GM12878 (cell line): ENCODE data around the gene SYNPO. TPM values are rescaled to one million over a fixed set of nuclear protein-coding genes. Genes with fewer than 3 reads are reported as not detected.
A peak's percentile ranks its signal among the peaks of the same experiment; 100 is the strongest.

Experiments used
- ATAC-seq: fragments of 200-7000 bp; cut with Tn5 transposase; 3 replicates; pipeline ENCODE4 v1.9.1; 2020; ENCODE audit warnings: mild to moderate bottlenecking, moderate library complexity
- BruUV-seq: library from RNA; stranded (reverse); fragments of 400-500 nt; replicated peaks from 2 replicates; lab custom pipeline; 2021; lab: Mats Ljungman, UMichigan
- CTCF ChIA-PET: fragments of 300-600 bp; sonication (Branson Sonifier 250); formaldehyde crosslinking; extraction: SDS; loops from one replicate; lab custom pipeline; 2021; ENCODE audit warnings: inconsistent platforms; lab: Yijun Ruan, JAX
- POLR2A ChIA-PET: fragments of 350-600 bp; formaldehyde crosslinking; extraction: SDS; loops from one replicate; lab custom pipeline; 2021; ENCODE audit warnings: inconsistent platforms; lab: Charles Lee
- RAD21 ChIA-PET: fragments of 300-600 bp; sonication (Branson Sonifier 250); formaldehyde crosslinking; loops from one replicate; lab custom pipeline; 2023; ENCODE audit warnings: antibody characterized with exemption; ENCODE audit not compliant: unreplicated experiment; lab: Charles Lee
- SMC1A ChIA-PET: fragments of 300-600 bp; sonication (Branson Sonifier 250); formaldehyde crosslinking; loops from one replicate; lab custom pipeline; 2023; ENCODE audit not compliant: unreplicated experiment, uncharacterized antibody; lab: Charles Lee
- DNase-seq: peaks from one replicate; pipeline ENCODE4 v3.0.0-alpha.2; 2011; ENCODE audit warnings: low read depth, low spot score
- FAIRE-seq: peaks from 3 replicates; lab custom pipeline; 2011; peaks lifted over from hg19 to GRCh38; lab: Jason Lieb, UNC
- H2AFZ ChIP-seq: 2 replicates; pipeline ENCODE4 v1.6.0; 2011; ENCODE audit warnings: low read depth, low read length, control low read depth; ENCODE audit not compliant: control insufficient read depth
- H3K27ac ChIP-seq: 2 replicates; pipeline ENCODE4 v1.5.1; 2011; ENCODE audit warnings: control low read depth; ENCODE audit not compliant: control insufficient read depth, insufficient read depth
- H3K27me3 ChIP-seq, 2 experiments: replicated peaks in 1 of 2; 2 replicates each; pipeline versions ENCODE4 v1.6.0 to v1.6.1; 2011; ENCODE audit warnings: low read length in 1 of 2; ENCODE audit not compliant: control insufficient read depth in 2 of 2, insufficient read depth in 2 of 2
- H3K36me3 ChIP-seq, 2 experiments: 2 replicates each; pipeline ENCODE4 v1.5.1; 2011; ENCODE audit warnings: low read length in 1 of 2; ENCODE audit not compliant: control insufficient read depth in 2 of 2, insufficient read depth in 2 of 2
- H3K4me1 ChIP-seq: 2 replicates; pipeline ENCODE4 v1.6.1; 2011; ENCODE audit warnings: mild to moderate bottlenecking, low read length, moderate library complexity, mixed read lengths; ENCODE audit not compliant: control insufficient read depth, insufficient read depth
- H3K4me2 ChIP-seq: 2 replicates; pipeline ENCODE4 v1.6.0; 2011; ENCODE audit warnings: control low read depth; ENCODE audit not compliant: control insufficient read depth, insufficient read depth
- H3K4me3 ChIP-seq: fragments of 200-600 bp; sonication (generic); 2 replicates; pipeline ENCODE4 v1.5.1; 2016
- H3K79me2 ChIP-seq: 2 replicates; pipeline ENCODE4 v1.6.0; 2011; ENCODE audit warnings: low read length; ENCODE audit not compliant: control insufficient read depth, insufficient read depth
- H3K9ac ChIP-seq: 2 replicates; pipeline ENCODE4 v1.8.0; 2011; ENCODE audit warnings: low read length, control low read depth, mixed read lengths; ENCODE audit not compliant: control insufficient read depth, insufficient read depth
- H3K9me3 ChIP-seq: replicated peaks from 3 replicates; pipeline ENCODE4 v1.5.1; 2011; ENCODE audit warnings: mild to moderate bottlenecking, low read length; ENCODE audit not compliant: control insufficient read depth, insufficient read depth
- H4K20me1 ChIP-seq: 2 replicates; pipeline ENCODE4 v1.6.0; 2011; ENCODE audit not compliant: control insufficient read depth, insufficient read depth
- BHLHE40 ChIP-seq, 2 experiments: fragments of 450-650 bp in 1 of 2; IDR thresholded peaks; 2 replicates each; pipeline ENCODE4 v1.6.1; 2011 to 2017; ENCODE audit warnings: low read depth in 2 of 2, borderline replicate concordance in 1 of 2, improper control_type of control experiment in 1 of 2, low read length in 1 of 2, mild to moderate bottlenecking in 1 of 2
- CREB1 ChIP-seq: IDR thresholded peaks from 2 replicates; pipeline ENCODE4 v1.6.1; 2012; ENCODE audit warnings: low read depth, mild to moderate bottlenecking, inconsistent platforms
- WGBS: methylation state at CpG from one replicate; pipeline ENCODE4 v1.1.6; 2016; ENCODE audit warnings: low lambda C conversion rate; ENCODE audit not compliant: insufficient replicate concordance, insufficient coverage; ENCODE audit errors: missing lambda C conversion rate; 5-methylcytosine and 5-hydroxymethylcytosine counted together
- in situ Hi-C: fragments of 300-500 bp; cut with MboI; formaldehyde crosslinking; loops from 9 replicates; pipeline ENCODE4 v1.14.3; 2018; ENCODE audit warnings: mixed read lengths
- intact Hi-C: fragments of 100-400 bp; cut with micrococcal nuclease; formaldehyde crosslinking; loops from one replicate; pipeline ENCODE4 v1.14.2; 2022; ENCODE audit not compliant: unreplicated experiment
- polyA plus RNA-seq, 11 experiments: library from polyadenylated mRNA; depleted of rRNA in 4 of 11; unstranded in 6 of 11; stranded (reverse) in 5 of 11; fragments of >200 nt; fragmentation: Nextera tagmentation in 4 of 11; fragmentation: Illumina TruSeq in 1 of 11; extraction: Ambion mirVana in 4 of 11; extraction: Trizol in 1 of 11; gene quantifications; 1 replicate in 1 of 11; 2 replicates in 10 of 11; pipeline versions ENCODE4 v1.2.1 to v1.2.3, GENCODE V29; 2011 to 2016; ENCODE audit warnings: inconsistent platforms in 2 of 11, missing spikeins in 2 of 11, low read depth in 1 of 11
- total RNA-seq, 4 experiments: library from RNA; depleted of rRNA in 3 of 4; stranded (reverse); fragments of >200 nt in 3 of 4; fragmentation: Illumina TruSeq in 1 of 4; extraction: Trizol in 1 of 4; gene quantifications; 2 replicates each; pipeline versions ENCODE4 v1.2.1 to v1.2.3, GENCODE V29; 2013 to 2021
- TF ChIP-seq, protein P1 (sequence below): IDR thresholded peaks from 2 replicates; pipeline ENCODE4 v1.6.1; 2011; ENCODE audit warnings: borderline replicate concordance, low read depth, mild to moderate bottlenecking, moderate library complexity, low read length; ENCODE audit not compliant: insufficient read depth, poor library complexity, severe bottlenecking

The SYNPO gene
- total and polyA plus RNA-seq, 10 of the 15 experiments (the other 5 are each of a cell fraction or from before 2014, with no cell fraction given), result 0.77 to 21.0 (median 3.9) TPM

DNA sequence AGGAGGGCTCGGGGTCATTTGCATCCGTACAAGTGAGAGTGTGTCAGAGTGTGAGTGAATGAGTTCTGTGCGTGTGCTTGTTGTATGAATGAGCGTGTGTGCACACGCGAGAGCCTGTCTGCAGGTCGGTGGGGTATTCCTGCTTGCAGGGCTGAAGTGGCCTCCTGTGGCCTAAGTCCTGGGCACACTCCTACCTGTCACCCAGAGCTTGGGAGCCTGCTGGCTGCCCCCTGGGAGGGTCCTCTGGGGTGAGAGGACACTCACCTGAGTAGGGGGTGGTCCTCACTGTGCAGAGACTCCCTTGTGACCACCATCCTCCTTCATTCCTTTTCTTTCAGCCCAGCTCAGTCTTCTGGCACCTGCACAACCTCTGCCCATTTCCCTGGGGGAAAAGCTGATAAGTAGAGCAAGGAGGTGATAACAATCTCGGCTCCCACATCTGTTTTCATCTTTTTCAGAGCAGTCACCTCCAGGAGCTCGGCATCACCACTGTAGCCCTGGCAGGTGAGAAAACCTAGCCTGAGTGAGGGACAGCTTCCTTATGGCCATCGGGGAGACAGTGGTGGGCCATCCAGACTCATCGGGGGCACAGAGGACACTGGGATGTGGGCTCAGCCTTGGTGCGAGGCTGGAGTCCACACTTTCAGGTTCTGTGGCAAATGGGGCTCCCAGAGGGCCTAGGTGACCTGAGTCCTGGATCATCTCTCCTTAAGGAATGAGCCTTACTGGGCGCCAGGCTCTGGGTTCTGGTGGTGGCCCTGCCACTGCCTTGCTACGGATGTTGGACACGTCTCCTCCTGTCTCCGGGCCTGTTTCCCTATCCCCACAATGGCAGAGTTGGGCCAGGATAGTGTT is 38.7 kb upstream of the SYNPO start:
- Histone ChIP-seq H4K20me1 (no peaks in the 10 kb centered on the region), H3K27me3 (no peaks in the 10 kb centered on the region; a peak in 1 of 4 replicates), H2AFZ (no peak overlapping the region), H3K9me3 (no peaks in the 10 kb centered on the region), H3K27ac (no peak overlapping the region), H3K79me2 (no peaks in the 10 kb centered on the region), H3K36me3 (no peaks in the 10 kb centered on the region), H3K4me2 (no peak overlapping the region), H3K4me3 (no peak overlapping the region), H3K4me1 (peaks cover 4% of the 10 kb centered on the region), H3K9ac (no peak overlapping the region)
- WGBS, result 51% methylated on average over 16 of the region's 16 CpGs
- BruUV-seq, result no TSS peak
- no peak for FAIRE-seq
- in situ Hi-C loops (no loop called here), intact Hi-C loops (no loop called here)
- no peak for DNase-seq
- POLR2A ChIA-PET, result no interaction called here
- CTCF ChIA-PET, result no interaction called here
- SMC1A ChIA-PET, result no interaction called here
- RAD21 ChIA-PET, result no interaction called here
- ATAC-seq, result no peak
- TF ChIP-seq BHLHE40 (IDR thresholded peaks at IDR 0.05; ENCODE audit: borderline replicate concordance in 1 of 2, low read depth in 2 of 2, low read length in 1 of 2) (no peak), CREB1 (no peak)
- TF ChIP-seq, protein P1, sequence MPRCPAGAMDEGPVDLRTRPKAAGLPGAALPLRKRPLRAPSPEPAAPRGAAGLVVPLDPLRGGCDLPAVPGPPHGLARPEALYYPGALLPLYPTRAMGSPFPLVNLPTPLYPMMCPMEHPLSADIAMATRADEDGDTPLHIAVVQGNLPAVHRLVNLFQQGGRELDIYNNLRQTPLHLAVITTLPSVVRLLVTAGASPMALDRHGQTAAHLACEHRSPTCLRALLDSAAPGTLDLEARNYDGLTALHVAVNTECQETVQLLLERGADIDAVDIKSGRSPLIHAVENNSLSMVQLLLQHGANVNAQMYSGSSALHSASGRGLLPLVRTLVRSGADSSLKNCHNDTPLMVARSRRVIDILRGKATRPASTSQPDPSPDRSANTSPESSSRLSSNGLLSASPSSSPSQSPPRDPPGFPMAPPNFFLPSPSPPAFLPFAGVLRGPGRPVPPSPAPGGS, result peak; percentile 20
- TF ChIP-seq, all 136 proteins: peak for 1
